WTC11 (cell line): Measurements from ENCODE around the gene PCDHA1. TPM values are rescaled to one million over a fixed set of nuclear protein-coding genes. Genes with fewer than 3 reads are reported as not detected.

Source experiments
- ATAC-seq: fragments of 200-7000 bp; cut with Tn5 transposase; 2 replicates; pipeline ENCODE4 v1.10.0; 2021; ENCODE audit warnings: mild to moderate bottlenecking, moderate library complexity
- CTCF ChIA-PET: fragments of 300-600 bp; sonication (Branson Sonifier 250); formaldehyde crosslinking; loops from one replicate; lab custom pipeline; 2021; ENCODE audit warnings: antibody characterized with exemption; lab: Charles Lee
- POLR2A ChIA-PET: fragments of 350-600 bp; sonication (Branson Sonifier 250); formaldehyde crosslinking; loops from one replicate; lab custom pipeline; 2021; ENCODE audit warnings: antibody characterized with exemption; lab: Charles Lee
- DNase-seq: peaks from one replicate; pipeline ENCODE4 v3.0.0; 2021; ENCODE audit warnings: low spot score
- H3K27ac Mint-ChIP-seq: 2 replicates; pipeline ENCODE4 v1.8.0; 2021; ENCODE audit warnings: mixed read lengths
- H3K27me3 Mint-ChIP-seq: 2 replicates; pipeline ENCODE4 v1.8.0; 2021; ENCODE audit warnings: low read depth, mild to moderate bottlenecking, moderate library complexity, mixed read lengths
- H3K36me3 Mint-ChIP-seq: 2 replicates; pipeline ENCODE4 v1.8.0; 2021; ENCODE audit warnings: mixed read lengths
- H3K4me1 Mint-ChIP-seq: 2 replicates; pipeline ENCODE4 v1.8.0; 2022; ENCODE audit warnings: mixed read lengths
- H3K4me3 Mint-ChIP-seq: 2 replicates; pipeline ENCODE4 v1.8.0; 2021; ENCODE audit warnings: mild to moderate bottlenecking, moderate library complexity, mixed read lengths
- H3K9me3 Mint-ChIP-seq: 2 replicates; pipeline ENCODE4 v1.8.0; 2021; ENCODE audit warnings: mixed read lengths
- ARID4B ChIP-seq: sonication (generic); formaldehyde crosslinking; IDR thresholded peaks from 2 replicates; pipeline ENCODE4 v1.8.0; 2023; ENCODE audit warnings: missing genetic modification reagents, mild to moderate bottlenecking, borderline replicate concordance
- CDX4 ChIP-seq: fragments of 250-450 bp; sonication (Bioruptor Pico); IDR thresholded peaks from 2 replicates; pipeline ENCODE4 v1.9.0; 2021; ENCODE audit warnings: moderate library complexity, mild to moderate bottlenecking, inconsistent platforms, borderline replicate concordance
- EMX1 ChIP-seq: fragments of 250-450 bp; sonication (Bioruptor Pico); IDR thresholded peaks from 2 replicates; pipeline ENCODE4 v1.8.0; 2021; ENCODE audit warnings: mild to moderate bottlenecking
- ESRRA ChIP-seq: sonication (generic); formaldehyde crosslinking; IDR thresholded peaks from 2 replicates; pipeline ENCODE4 v1.8.1; 2022; ENCODE audit warnings: mild to moderate bottlenecking, missing genetic modification reagents, borderline replicate concordance
- GABPB1 ChIP-seq: sonication (generic); formaldehyde crosslinking; IDR thresholded peaks from 2 replicates; pipeline ENCODE4 v1.8.1; 2023; ENCODE audit warnings: mild to moderate bottlenecking, missing genetic modification reagents
- GTF2I ChIP-seq: fragments of 250-450 bp; sonication (Bioruptor Pico); conservative IDR thresholded peaks from 2 replicates; pipeline ENCODE4 v1.4.0; 2021; ENCODE audit warnings: mild to moderate bottlenecking
- KAT7 ChIP-seq: sonication (generic); formaldehyde crosslinking; IDR thresholded peaks from 2 replicates; pipeline ENCODE4 v1.8.1; 2023; ENCODE audit warnings: missing genetic modification reagents, mild to moderate bottlenecking, borderline replicate concordance
- NFATC4 ChIP-seq: fragments of 250-450 bp; sonication (Bioruptor Pico); IDR thresholded peaks from 2 replicates; pipeline ENCODE4 v1.9.0; 2021; ENCODE audit warnings: mild to moderate bottlenecking
- RELA ChIP-seq: sonication (generic); formaldehyde crosslinking; IDR thresholded peaks from 2 replicates; pipeline ENCODE4 v1.8.1; 2022; ENCODE audit warnings: missing genetic modification reagents, mild to moderate bottlenecking, borderline replicate concordance
- SMAD3 ChIP-seq: sonication (generic); formaldehyde crosslinking; IDR thresholded peaks from 2 replicates; pipeline ENCODE4 v1.8.0; 2022; ENCODE audit warnings: missing genetic modification reagents, mild to moderate bottlenecking, borderline replicate concordance
- SMAD4 ChIP-seq: sonication (generic); formaldehyde crosslinking; IDR thresholded peaks from 2 replicates; pipeline ENCODE4 v1.8.0; 2022; ENCODE audit warnings: mild to moderate bottlenecking, missing genetic modification reagents
- TP53 ChIP-seq: sonication (generic); formaldehyde crosslinking; IDR thresholded peaks from 2 replicates; pipeline ENCODE4 v1.8.1; 2023; ENCODE audit warnings: mild to moderate bottlenecking, missing genetic modification reagents
- USF2 ChIP-seq: sonication (generic); formaldehyde crosslinking; IDR thresholded peaks from 2 replicates; pipeline ENCODE4 v1.8.1; 2023; ENCODE audit warnings: mild to moderate bottlenecking, missing genetic modification reagents, moderate library complexity
- ZNF219 ChIP-seq: sonication (generic); formaldehyde crosslinking; IDR thresholded peaks from 2 replicates; pipeline ENCODE4 v1.8.0; 2023; ENCODE audit warnings: missing genetic modification reagents, mild to moderate bottlenecking, borderline replicate concordance
- ZNF317 ChIP-seq: sonication (generic); formaldehyde crosslinking; IDR thresholded peaks from 2 replicates; pipeline ENCODE4 v1.8.1; 2023; ENCODE audit warnings: low read depth, mild to moderate bottlenecking, moderate library complexity, missing genetic modification reagents, borderline replicate concordance
- ZNF423 ChIP-seq: fragments of 250-450 bp; sonication (Bioruptor Pico); IDR thresholded peaks from 2 replicates; pipeline ENCODE4 v2.1.2; 2022; ENCODE audit warnings: mild to moderate bottlenecking, moderate library complexity
- total RNA-seq: library from RNA; stranded (reverse); gene quantifications from 3 replicates; pipeline ENCODE4 v1.2.3, GENCODE V29; 2021
- TF ChIP-seq, protein P1 (sequence below): sonication (generic); formaldehyde crosslinking; IDR thresholded peaks from 2 replicates; pipeline ENCODE4 v1.8.0; 2022; ENCODE audit warnings: mild to moderate bottlenecking, missing genetic modification reagents
- TF ChIP-seq, protein P2 (sequence below): sonication (generic); formaldehyde crosslinking; IDR thresholded peaks from 2 replicates; pipeline ENCODE4 v1.8.0; 2022; ENCODE audit warnings: mild to moderate bottlenecking, missing genetic modification reagents
- TF ChIP-seq, protein P3 (sequence below): sonication (generic); formaldehyde crosslinking; IDR thresholded peaks from 2 replicates; pipeline ENCODE4 v1.8.1; 2022; ENCODE audit warnings: mild to moderate bottlenecking, moderate library complexity, missing genetic modification reagents
- TF ChIP-seq, protein P4 (sequence below): sonication (generic); formaldehyde crosslinking; IDR thresholded peaks from 2 replicates; pipeline ENCODE4 v1.8.1; 2023; ENCODE audit warnings: mild to moderate bottlenecking, moderate library complexity, missing genetic modification reagents
- TF ChIP-seq, protein P5 (sequence below): sonication (generic); formaldehyde crosslinking; IDR thresholded peaks from 2 replicates; pipeline ENCODE4 v1.8.0; 2022; ENCODE audit warnings: mild to moderate bottlenecking, missing genetic modification reagents

The PCDHA1 gene
- total RNA-seq, 1 experiment from 2014 or later: 2.4 TPM

DNA sequence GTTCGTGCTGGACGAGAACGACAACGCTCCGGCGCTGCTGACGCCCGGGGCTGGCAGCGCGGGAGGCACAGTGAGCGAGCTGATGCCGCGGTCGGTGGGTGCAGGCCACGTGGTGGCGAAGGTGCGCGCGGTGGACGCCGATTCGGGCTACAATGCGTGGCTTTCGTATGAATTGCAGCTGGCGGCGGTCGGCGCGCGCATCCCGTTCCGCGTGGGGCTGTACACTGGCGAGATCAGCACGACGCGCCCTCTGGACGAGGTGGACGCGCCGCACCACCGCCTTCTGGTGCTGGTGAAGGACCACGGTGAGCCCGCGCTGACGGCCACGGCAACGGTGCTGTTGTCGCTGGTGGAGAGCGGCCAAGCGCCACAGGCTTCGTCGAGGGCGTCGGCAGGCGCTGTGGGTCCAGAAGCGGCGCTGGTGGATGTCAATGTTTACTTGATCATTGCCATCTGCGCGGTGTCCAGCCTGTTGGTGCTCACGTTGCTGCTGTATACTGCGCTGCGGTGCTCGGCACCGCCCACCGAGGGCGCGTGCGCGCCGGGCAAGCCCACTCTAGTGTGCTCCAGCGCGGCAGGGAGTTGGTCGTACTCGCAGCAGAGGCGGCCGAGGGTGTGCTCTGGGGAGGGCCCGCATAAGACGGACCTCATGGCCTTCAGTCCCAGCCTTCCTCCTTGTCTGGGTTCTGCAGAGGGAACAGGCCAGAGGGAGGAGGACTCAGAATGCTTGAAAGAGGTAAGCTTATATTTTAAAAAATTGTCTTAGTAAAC is 98.2 kb downstream of the PCDHA1 start:
- Mint-ChIP-seq H3K36me3 (no peaks in the 10 kb centered on the region; the same call in 1 of the 2 replicates), H3K27me3 (no peaks in the 10 kb centered on the region)

DNA sequence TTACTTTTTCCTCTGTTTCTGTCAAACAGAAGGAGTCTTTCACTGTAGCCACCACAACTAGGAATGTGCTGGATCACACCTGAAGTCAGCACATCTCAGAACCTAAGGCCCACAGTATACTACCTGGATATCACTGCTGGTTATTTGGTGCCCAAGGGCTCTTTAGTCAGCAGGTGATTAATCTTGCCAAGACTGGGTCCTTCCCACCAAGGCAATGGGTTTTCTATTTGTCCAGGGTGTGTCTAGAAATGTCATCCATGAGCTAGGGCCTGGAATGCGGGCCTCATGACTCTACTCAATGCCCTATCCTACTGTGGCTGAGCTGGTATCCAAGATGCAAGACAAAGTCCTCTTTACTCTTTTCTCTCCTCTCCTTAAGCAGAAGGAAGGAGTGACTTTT is 130.4 kb downstream of the PCDHA1 start:
- ATAC-seq (no peak), DNase-seq (no peak)
- H3K9me3 Mint-ChIP-seq: peaks cover 25% of the 10 kb centered on the region
- ChIA-PET CTCF (interaction anchor here (0.7 to 1.5 kb wide), 4 partner anchors 10 to 124 kb away, joined by 3 to 12 read pairs (median 3); partner anchors contain the start of gene PCDHAC1), POLR2A (no interaction called here)
- no peak overlapping the region for H3K27ac Mint-ChIP-seq
- H3K4me3 Mint-ChIP-seq: no peak overlapping the region
- H3K27me3 Mint-ChIP-seq: no peaks in the 10 kb centered on the region; the same call in 1 of the 2 replicates
- peaks cover 4% of the 10 kb centered on the region; the same call in 1 of the 2 replicates for H3K36me3 Mint-ChIP-seq
- TF ChIP-seq RELA: no peak
- TF ChIP-seq, protein P1, sequence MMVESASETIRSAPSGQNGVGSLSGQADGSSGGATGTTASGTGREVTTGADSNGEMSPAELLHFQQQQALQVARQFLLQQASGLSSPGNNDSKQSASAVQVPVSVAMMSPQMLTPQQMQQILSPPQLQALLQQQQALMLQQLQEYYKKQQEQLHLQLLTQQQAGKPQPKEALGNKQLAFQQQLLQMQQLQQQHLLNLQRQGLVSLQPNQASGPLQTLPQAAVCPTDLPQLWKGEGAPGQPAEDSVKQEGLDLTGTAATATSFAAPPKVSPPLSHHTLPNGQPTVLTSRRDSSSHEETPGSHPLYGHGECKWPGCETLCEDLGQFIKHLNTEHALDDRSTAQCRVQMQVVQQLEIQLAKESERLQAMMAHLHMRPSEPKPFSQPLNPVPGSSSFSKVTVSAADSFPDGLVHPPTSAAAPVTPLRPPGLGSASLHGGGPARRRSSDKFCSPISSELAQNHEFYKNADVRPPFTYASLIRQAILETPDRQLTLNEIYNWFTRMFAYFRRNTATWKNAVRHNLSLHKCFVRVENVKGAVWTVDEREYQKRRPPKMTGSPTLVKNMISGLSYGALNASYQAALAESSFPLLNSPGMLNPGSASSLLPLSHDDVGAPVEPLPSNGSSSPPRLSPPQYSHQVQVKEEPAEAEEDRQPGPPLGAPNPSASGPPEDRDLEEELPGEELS (CRISPR knock-in tag): no peak
- TF ChIP-seq GTF2I: no peak
- no peak for TF ChIP-seq CDX4 (CRISPR knock-in tag)
- TF ChIP-seq ZNF219 (CRISPR knock-in tag): no peak
- TF ChIP-seq ESRRA (CRISPR knock-in tag): no peak
- TF ChIP-seq ARID4B (CRISPR knock-in tag): no peak
- TF ChIP-seq TP53 (CRISPR knock-in tag): no peak
- TF ChIP-seq EMX1 (CRISPR knock-in tag): no peak
- TF ChIP-seq ZNF423: no peak
- TF ChIP-seq NFATC4 (CRISPR knock-in tag): no peak
- TF ChIP-seq, protein P2, sequence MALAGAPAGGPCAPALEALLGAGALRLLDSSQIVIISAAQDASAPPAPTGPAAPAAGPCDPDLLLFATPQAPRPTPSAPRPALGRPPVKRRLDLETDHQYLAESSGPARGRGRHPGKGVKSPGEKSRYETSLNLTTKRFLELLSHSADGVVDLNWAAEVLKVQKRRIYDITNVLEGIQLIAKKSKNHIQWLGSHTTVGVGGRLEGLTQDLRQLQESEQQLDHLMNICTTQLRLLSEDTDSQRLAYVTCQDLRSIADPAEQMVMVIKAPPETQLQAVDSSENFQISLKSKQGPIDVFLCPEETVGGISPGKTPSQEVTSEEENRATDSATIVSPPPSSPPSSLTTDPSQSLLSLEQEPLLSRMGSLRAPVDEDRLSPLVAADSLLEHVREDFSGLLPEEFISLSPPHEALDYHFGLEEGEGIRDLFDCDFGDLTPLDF: no peak
- TF ChIP-seq, protein P3, sequence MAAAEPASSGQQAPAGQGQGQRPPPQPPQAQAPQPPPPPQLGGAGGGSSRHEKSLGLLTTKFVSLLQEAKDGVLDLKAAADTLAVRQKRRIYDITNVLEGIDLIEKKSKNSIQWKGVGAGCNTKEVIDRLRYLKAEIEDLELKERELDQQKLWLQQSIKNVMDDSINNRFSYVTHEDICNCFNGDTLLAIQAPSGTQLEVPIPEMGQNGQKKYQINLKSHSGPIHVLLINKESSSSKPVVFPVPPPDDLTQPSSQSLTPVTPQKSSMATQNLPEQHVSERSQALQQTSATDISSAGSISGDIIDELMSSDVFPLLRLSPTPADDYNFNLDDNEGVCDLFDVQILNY (CRISPR knock-in tag): no peak
- TF ChIP-seq USF2 (CRISPR knock-in tag): no peak
- no peaks in the 10 kb centered on the region for H3K4me1 Mint-ChIP-seq

More for the DNA sequence above, 98.2 kb downstream of the PCDHA1 start:
- DNase-seq: no peak
- H3K4me3 Mint-ChIP-seq: no peak overlapping the region
- CTCF ChIA-PET: interaction anchor here (1.5 to 7.5 kb wide), 3 partner anchors 15 to 157 kb away, joined by 4 to 77 read pairs (median 13); partner anchors contain the start of gene PCDHA11
- POLR2A ChIA-PET: no interaction called here
- H3K4me1 Mint-ChIP-seq: peaks cover 16% of the 10 kb centered on the region; the same call in 1 of the 2 replicates
- no peak overlapping the region for H3K27ac Mint-ChIP-seq
- TF ChIP-seq ZNF317 (CRISPR knock-in tag) (no peak), GABPB1 (CRISPR knock-in tag) (no peak), KAT7 (no peak), SMAD4 (CRISPR knock-in tag) (no peak), SMAD3 (CRISPR knock-in tag) (no peak)
- TF ChIP-seq, protein P4, sequence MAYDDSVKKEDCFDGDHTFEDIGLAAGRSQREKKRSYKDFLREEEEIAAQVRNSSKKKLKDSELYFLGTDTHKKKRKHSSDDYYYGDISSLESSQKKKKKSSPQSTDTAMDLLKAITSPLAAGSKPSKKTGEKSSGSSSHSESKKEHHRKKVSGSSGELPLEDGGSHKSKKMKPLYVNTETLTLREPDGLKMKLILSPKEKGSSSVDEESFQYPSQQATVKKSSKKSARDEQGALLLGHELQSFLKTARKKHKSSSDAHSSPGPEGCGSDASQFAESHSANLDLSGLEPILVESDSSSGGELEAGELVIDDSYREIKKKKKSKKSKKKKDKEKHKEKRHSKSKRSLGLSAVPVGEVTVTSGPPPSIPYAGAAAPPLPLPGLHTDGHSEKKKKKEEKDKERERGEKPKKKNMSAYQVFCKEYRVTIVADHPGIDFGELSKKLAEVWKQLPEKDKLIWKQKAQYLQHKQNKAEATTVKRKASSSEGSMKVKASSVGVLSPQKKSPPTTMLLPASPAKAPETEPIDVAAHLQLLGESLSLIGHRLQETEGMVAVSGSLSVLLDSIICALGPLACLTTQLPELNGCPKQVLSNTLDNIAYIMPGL (CRISPR knock-in tag): no peak
- TF ChIP-seq, protein P5, sequence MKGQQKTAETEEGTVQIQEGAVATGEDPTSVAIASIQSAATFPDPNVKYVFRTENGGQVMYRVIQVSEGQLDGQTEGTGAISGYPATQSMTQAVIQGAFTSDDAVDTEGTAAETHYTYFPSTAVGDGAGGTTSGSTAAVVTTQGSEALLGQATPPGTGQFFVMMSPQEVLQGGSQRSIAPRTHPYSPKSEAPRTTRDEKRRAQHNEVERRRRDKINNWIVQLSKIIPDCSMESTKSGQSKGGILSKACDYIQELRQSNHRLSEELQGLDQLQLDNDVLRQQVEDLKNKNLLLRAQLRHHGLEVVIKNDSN (CRISPR knock-in tag): no peak
- no peaks in the 10 kb centered on the region for H3K9me3 Mint-ChIP-seq
- ATAC-seq: peak; percentile 63
